ENCODE measurements around the gene KCP.

Gene KCP

GRCh38 chr7:128910569-128910945 lies at the start of gene KCP:
KCP (minus strand) TSS chr7:128910709; CDS start chr7:128910676, 33 bp downstream.
- no peak for DNase-seq

- peak; percentile 24 for DNase-seq
Observed at GRCh38 chr7:128959296-128959695, 48.8 kb upstream of the KCP start.

GRCh38 chr7:128955981-128956380 lies 45.5 kb upstream of the KCP start:
- DNase-seq = no peak

- no peak for DNase-seq
Observed at GRCh38 chr7:128954830-128955802, 44.6 kb upstream of the KCP start.

GRCh38 chr7:128954150-128954549 lies 43.6 kb upstream of the KCP start:
- DNase-seq = no peak

- DNase-seq = no peak
Observed at GRCh38 chr7:128951296-128951695, 40.8 kb upstream of the KCP start.

GRCh38 chr7:128948976-128949760 lies 38.7 kb upstream of the KCP start:
- no peak for DNase-seq

GRCh38 chr7:128948312-128948973 lies 37.9 kb upstream of the KCP start:
- no peak for DNase-seq

- no peak for DNase-seq
Observed at GRCh38 chr7:128947854-128948253, 37.3 kb upstream of the KCP start.

- no peak for DNase-seq
Observed at GRCh38 chr7:128946936-128947830, 36.7 kb upstream of the KCP start.

- no peak for DNase-seq
Observed at GRCh38 chr7:128945668-128946366, 35.3 kb upstream of the KCP start.

- no peak for DNase-seq
Observed at GRCh38 chr7:128944487-128945236, 34.2 kb upstream of the KCP start.

GRCh38 chr7:128943251-128943650 lies 32.7 kb upstream of the KCP start:
- peak; percentile 45 for DNase-seq

- DNase-seq = no peak
Observed at GRCh38 chr7:128941946-128942526, 31.5 kb upstream of the KCP start.

- no peak for DNase-seq
Observed at GRCh38 chr7:128941323-128941890, 30.9 kb upstream of the KCP start.

- DNase-seq = peak; percentile 60
Observed at GRCh38 chr7:128940494-128941322, 30.2 kb upstream of the KCP start.

GRCh38 chr7:128939861-128940410 lies 29.4 kb upstream of the KCP start:
- DNase-seq = peak; percentile 23

- DNase-seq = peak; percentile 30
Observed at GRCh38 chr7:128939075-128939860, 28.8 kb upstream of the KCP start.
